Measurements from ENCODE around the gene ADAM8. TPM values are rescaled to one million over a fixed set of nuclear protein-coding genes. Genes with fewer than 3 reads are reported as not detected.

The ADAM8 gene
- total RNA-seq, 4 donors from 2014 or later = 2.3 to 21.3 (median 13.7) TPM

- no peaks in the 10 kb centered on the region for H3K36me3 ChIP-seq
- peaks cover 0 to 8% (median 5%) of the 10 kb centered on the region in 4 donors for H3K4me1 ChIP-seq
- TF ChIP-seq EP300 (IDR thresholded peaks at IDR 0.05; ENCODE audit: low read depth) (no peak), CTCF (IDR thresholded peaks at IDR 0.05) (no peak), POLR2AphosphoS5 (IDR thresholded peaks at IDR 0.05) (no peak), POLR2A (IDR thresholded peaks at IDR 0.05) (no peak)
- in situ Hi-C loops (cut with MboI; ENCODE audit: low pct_ligation_motif_present in 1 of 4, low pct_unique_long_range_greater_than_20kb in 1 of 4, low sequenced_read_pairs in 3 of 4) = no loop called here
- no peak for DNase-seq
- intact Hi-C loops (cut with DNase I; ENCODE audit: low total_unique reads) = no loop called here
- H3K27me3 ChIP-seq = peaks cover 47% of the 10 kb centered on the region
- no peak overlapping the region for H3K4me3 ChIP-seq
- WGBS, 2 donors (ENCODE audit: low coverage in 1 of 2) = 48 to 72% methylated on average over 4 to 11 of the region's 11 CpGs
- H3K27ac ChIP-seq = no peak overlapping the region
- H3K9me3 ChIP-seq = no peaks in the 10 kb centered on the region
Measured at GRCh38 chr10:133249975-133250754, 26.5 kb downstream of the ADAM8 start.

GRCh38 chr10:133249094-133249780 is 27.4 kb downstream of the ADAM8 start:
- Histone ChIP-seq H3K36me3 (no peaks in the 10 kb centered on the region), H3K9me3 (no peaks in the 10 kb centered on the region), H3K27ac (no peak overlapping the region), H3K4me1 (peaks cover 0 to 8% (median 5%) of the 10 kb centered on the region in 4 donors), H3K27me3 (peaks cover 55% of the 10 kb centered on the region), H3K4me3 (no peak overlapping the region)
- 71% methylated on average over 17 of the region's 21 CpGs; no CpG with 5 or more reads in 1 of the 2 donors for WGBS, 2 donors (ENCODE audit: low coverage in 1 of 2)
- intact Hi-C loops (cut with DNase I; ENCODE audit: low total_unique reads) (no loop called here), in situ Hi-C loops (cut with MboI; ENCODE audit: low pct_ligation_motif_present in 1 of 4, low pct_unique_long_range_greater_than_20kb in 1 of 4, low sequenced_read_pairs in 3 of 4) (no loop called here)
- DNase-seq = no peak
- no peak for TF ChIP-seq POLR2A (IDR thresholded peaks at IDR 0.05)
- TF ChIP-seq POLR2AphosphoS5 (IDR thresholded peaks at IDR 0.05) = no peak
- TF ChIP-seq EP300 (IDR thresholded peaks at IDR 0.05; ENCODE audit: low read depth) = no peak
- no peak for TF ChIP-seq CTCF (IDR thresholded peaks at IDR 0.05)

- Histone ChIP-seq H3K9me3 (no peaks in the 10 kb centered on the region), H3K4me1 (peaks cover 0 to 8% (median 5%) of the 10 kb centered on the region in 4 donors), H3K27me3 (peaks cover 64% of the 10 kb centered on the region), H3K36me3 (no peaks in the 10 kb centered on the region), H3K4me3 (no peak overlapping the region), H3K27ac (no peak overlapping the region)
- no peak for DNase-seq
- in situ Hi-C loops (cut with MboI; ENCODE audit: low pct_ligation_motif_present in 1 of 4, low pct_unique_long_range_greater_than_20kb in 1 of 4, low sequenced_read_pairs in 3 of 4) = no loop called here
- TF ChIP-seq EP300 (IDR thresholded peaks at IDR 0.05; ENCODE audit: low read depth) = no peak
- TF ChIP-seq POLR2AphosphoS5 (IDR thresholded peaks at IDR 0.05) = no peak
- no peak for TF ChIP-seq CTCF (IDR thresholded peaks at IDR 0.05)
- no peak for TF ChIP-seq POLR2A (IDR thresholded peaks at IDR 0.05)
- 89% methylated on average over 9 of the region's 12 CpGs; no CpG with 5 or more reads in 1 of the 2 donors for WGBS, 2 donors (ENCODE audit: low coverage in 1 of 2)
- intact Hi-C loops (cut with DNase I; ENCODE audit: low total_unique reads) = no loop called here
Measured at GRCh38 chr10:133248334-133248715, 28.3 kb downstream of the ADAM8 start.

GRCh38 chr10:133247681-133248333 is 28.9 kb downstream of the ADAM8 start:
- H3K27ac ChIP-seq = no peak overlapping the region
- TF ChIP-seq POLR2AphosphoS5 (IDR thresholded peaks at IDR 0.05) = no peak
- TF ChIP-seq POLR2A (IDR thresholded peaks at IDR 0.05) = no peak
- TF ChIP-seq CTCF (IDR thresholded peaks at IDR 0.05) = no peak
- intact Hi-C loops (cut with DNase I; ENCODE audit: low total_unique reads) = no loop called here
- no peaks in the 10 kb centered on the region for H3K36me3 ChIP-seq
- H3K9me3 ChIP-seq = no peaks in the 10 kb centered on the region
- in situ Hi-C loops (cut with MboI; ENCODE audit: low pct_ligation_motif_present in 1 of 4, low pct_unique_long_range_greater_than_20kb in 1 of 4, low sequenced_read_pairs in 3 of 4) = no loop called here
- peaks cover 0 to 8% (median 5%) of the 10 kb centered on the region in 4 donors for H3K4me1 ChIP-seq
- DNase-seq = no peak
- H3K4me3 ChIP-seq = no peak overlapping the region
- 90% methylated on average over 27 of the region's 36 CpGs; no CpG with 5 or more reads in 1 of the 2 donors for WGBS, 2 donors (ENCODE audit: low coverage in 1 of 2)
- H3K27me3 ChIP-seq = peaks cover 65% of the 10 kb centered on the region
